ENCODE data around the gene ETF1.

- TF ChIP-seq CTCF (IDR thresholded peaks at IDR 0.05; ENCODE audit: low read length) (no peak), EZH2 (optimal IDR thresholded peaks at IDR 0.05; ENCODE audit: low read depth, low read length) (no peak), EZH2phosphoT487 (IDR thresholded peaks at IDR 0.05; ENCODE audit: low read length) (no peak)
These were observed 66.1 kb downstream of the ETF1 start for GRCh38 chr5:138476918-138477317.

All from MM.1S (cell line).